A673 (cell line): ENCODE measurements around the gene RFX2.

Source experiments
- CTCF ChIP-seq: fragments of 300-800, 200-600 bp; sonication (generic); conservative IDR thresholded peaks from 2 replicates; pipeline ENCODE4 v1.5.1; 2017; ENCODE audit warnings: low read depth, mild to moderate bottlenecking, antibody characterized with exemption, low read length, moderate library complexity, mixed read lengths
- EZH2 ChIP-seq: fragments of 200-600 bp; sonication (generic); IDR thresholded peaks from 2 replicates; pipeline ENCODE4 v1.6.1; 2017; ENCODE audit warnings: borderline replicate concordance, low read depth, mild to moderate bottlenecking, mixed read lengths, antibody characterized with exemption, low read length; ENCODE audit not compliant: poor library complexity, severe bottlenecking

GRCh38 chr19:6021878-6022569 is 88.3 kb downstream of the RFX2 start:
- no peak for TF ChIP-seq EZH2
- TF ChIP-seq CTCF, result peak; percentile 85
